K562 (cell line): ENCODE data around the gene AGO3.

Experiments used
- CTCF ChIP-seq, 3 experiments: IDR thresholded peaks in 2 of 3; conservative IDR thresholded peaks in 1 of 3; 2 replicates each; pipeline ENCODE4 v1.5.1; 2011 to 2012; ENCODE audit warnings: low read length in 3 of 3, mild to moderate bottlenecking in 3 of 3, control low read depth in 2 of 3, improper control_type of control experiment in 1 of 3, inconsistent platforms in 1 of 3, low read depth in 1 of 3, mixed read lengths in 1 of 3, moderate library complexity in 1 of 3; ENCODE audit not compliant: insufficient read depth in 2 of 3
- FOXA3 ChIP-seq, 2 experiments: fragments of 450-650 bp in 1 of 2; sonication (generic) in 1 of 2; formaldehyde crosslinking; IDR thresholded peaks in 1 of 2; conservative IDR thresholded peaks in 1 of 2; 2 replicates each; pipeline versions ENCODE4 v1.4.0 to v1.8.0; 2020 to 2022; ENCODE audit warnings: mild to moderate bottlenecking in 2 of 2, missing genetic modification reagents in 1 of 2
- KAT2B ChIP-seq: IDR thresholded peaks from one replicate; pipeline ENCODE4 v1.6.1; 2012; ENCODE audit warnings: low read depth, mild to moderate bottlenecking, control low read depth, inconsistent platforms, low read length, moderate library complexity
- NONO ChIP-seq, 2 experiments: fragments of 200-400 bp in 1 of 2; fragments of 450-650 bp in 1 of 2; formaldehyde crosslinking in 1 of 2; IDR thresholded peaks; 2 replicates each; pipeline ENCODE4 v1.6.1; 2017; ENCODE audit warnings: low read depth in 2 of 2, mild to moderate bottlenecking in 2 of 2, moderate library complexity in 2 of 2, low read length in 1 of 2
- POLR2AphosphoS5 ChIP-seq: IDR thresholded peaks from 2 replicates; pipeline ENCODE4 v1.6.1; 2011; ENCODE audit warnings: mild to moderate bottlenecking, low read depth, low read length, moderate library complexity; ENCODE audit not compliant: control insufficient read depth, insufficient read depth
- SAFB ChIP-seq: fragments of 200-400 bp; formaldehyde crosslinking; IDR thresholded peaks from 2 replicates; pipeline ENCODE4 v1.6.1; 2017; ENCODE audit warnings: low read depth, low read length, borderline replicate concordance
- SMARCC2 ChIP-seq: fragments of 450-650 bp; IDR thresholded peaks from 2 replicates; pipeline ENCODE4 v1.6.1; 2017; ENCODE audit warnings: antibody characterized with exemption, moderate library complexity, mild to moderate bottlenecking, low read depth
- TRIM28 ChIP-seq: fragments of 450-650 bp; IDR thresholded peaks from 2 replicates; pipeline ENCODE4 v1.6.1; 2017

GRCh38 chr1:36016686-36017085 is 85.8 kb downstream of the AGO3 start:
- TF ChIP-seq CTCF (IDR thresholded peaks at IDR 0.05 in 2 of 3, conservative IDR thresholded peaks at IDR 0.05 in 1 of 3; ENCODE audit: insufficient read depth in 2 of 3, low read depth in 1 of 3, low read length in 3 of 3) (no peak), POLR2AphosphoS5 (no peak), KAT2B (no peak), SMARCC2 (no peak), SAFB (no peak), NONO (IDR thresholded peaks at IDR 0.05; ENCODE audit: low read depth in 2 of 2, low read length in 1 of 2) (no peak), TRIM28 (no peak), FOXA3 (CRISPR knock-in tag; conservative IDR thresholded peaks at IDR 0.05 in 1 of 2, IDR thresholded peaks at IDR 0.05 in 1 of 2) (no peak)
